Measurements from ENCODE around the gene TPST2. TPM values are rescaled to one million over a fixed set of nuclear protein-coding genes. Genes with fewer than 3 reads are reported as not detected.

The TPST2 gene
- total and polyA plus RNA-seq, 5 donors, result 27.6 to 55.2 (median 33.8) TPM

GRCh38 chr22:26515931-26516330 is 74.0 kb downstream of the TPST2 start:
- no peak for DNase-seq
- WGBS, result 80% methylated on average over 3 of the region's 3 CpGs
- H3K27me3 ChIP-seq (ENCODE audit: control insufficient read depth, insufficient read depth), result no peaks in the 10 kb centered on the region
- peaks cover 4% of the 10 kb centered on the region for H3K4me1 ChIP-seq (ENCODE audit: control insufficient read depth, insufficient read depth, low read length)
- no peak for ATAC-seq
- H3K27ac ChIP-seq (ENCODE audit: low read length), result no peak overlapping the region
- no peaks in the 10 kb centered on the region for H3K9me3 ChIP-seq (ENCODE audit: control insufficient read depth, low read length)
- H3K4me3 ChIP-seq (ENCODE audit: low read length), result no peak overlapping the region
- intact Hi-C loops (cut with DNase I), result loop anchor here in 1 of 4 donors (10.0 kb wide), 1 partner anchor 69 kb away; no protein-coding TSS in a partner anchor

DNA sequence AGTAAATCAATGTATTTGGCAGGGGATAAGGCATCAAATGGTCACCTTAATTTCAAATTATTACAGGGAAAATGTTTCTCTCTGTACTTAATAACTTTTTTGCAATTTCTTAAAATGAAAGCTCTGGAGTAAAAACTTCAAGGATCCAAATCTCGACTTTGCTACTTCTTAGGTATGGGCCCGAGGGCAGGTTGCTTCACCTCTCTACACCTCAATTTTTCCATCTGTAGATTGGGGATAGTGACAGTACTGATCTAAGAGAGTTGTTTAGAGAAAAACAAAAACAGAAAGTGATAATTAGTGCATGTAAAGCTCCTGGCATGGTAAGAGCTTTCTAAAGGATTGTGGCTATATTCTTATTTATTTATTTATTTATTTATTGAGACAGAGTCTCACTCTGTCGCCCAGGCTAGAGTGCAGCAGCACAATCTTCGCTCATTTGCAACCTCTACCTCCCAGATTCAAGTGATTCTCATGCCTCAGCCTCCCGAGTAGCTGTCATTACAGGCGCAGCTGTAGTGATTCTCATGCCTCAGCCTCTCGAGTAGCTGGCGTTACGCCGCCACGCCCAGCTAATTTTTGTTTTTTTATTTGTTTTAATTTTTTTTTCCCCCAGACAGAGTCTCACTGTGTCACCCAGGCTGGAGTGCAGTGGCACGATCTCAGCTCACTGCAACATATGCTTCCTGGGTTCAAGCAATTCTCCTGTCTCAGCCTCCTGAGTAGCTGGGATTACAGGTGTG is 75.3 kb downstream of the TPST2 start:
- Histone ChIP-seq H3K27ac (ENCODE audit: low read length) (no peak overlapping the region), H3K4me1 (ENCODE audit: control insufficient read depth, insufficient read depth, low read length) (peaks cover 4% of the 10 kb centered on the region), H3K27me3 (ENCODE audit: control insufficient read depth, insufficient read depth) (no peaks in the 10 kb centered on the region), H3K4me3 (ENCODE audit: low read length) (no peak overlapping the region), H3K9me3 (ENCODE audit: control insufficient read depth, low read length) (no peaks in the 10 kb centered on the region)
- DNase-seq (no peak), ATAC-seq (no peak)
- intact Hi-C loops (cut with DNase I), result loop anchor here in 1 of 4 donors (10.0 kb wide), 1 partner anchor 70 kb away; no protein-coding TSS in a partner anchor
- 93% methylated on average over 12 of the region's 12 CpGs for WGBS

- Histone ChIP-seq H3K9me3 (ENCODE audit: control insufficient read depth, low read length) (no peaks in the 10 kb centered on the region), H3K4me1 (ENCODE audit: control insufficient read depth, insufficient read depth, low read length) (peaks cover 4% of the 10 kb centered on the region), H3K27me3 (ENCODE audit: control insufficient read depth, insufficient read depth) (no peaks in the 10 kb centered on the region), H3K4me3 (ENCODE audit: low read length) (no peak overlapping the region), H3K27ac (ENCODE audit: low read length) (no peak overlapping the region)
- 37% methylated on average over 1 of the region's 1 CpG for WGBS
- DNase-seq (no peak), ATAC-seq (no peak)
- intact Hi-C loops (cut with DNase I), result loop anchor here in 1 of 4 donors (10.0 kb wide), 1 partner anchor 71 kb away; no protein-coding TSS in a partner anchor
Measured at GRCh38 chr22:26513838-26514237, 76.1 kb downstream of the TPST2 start.

DNA sequence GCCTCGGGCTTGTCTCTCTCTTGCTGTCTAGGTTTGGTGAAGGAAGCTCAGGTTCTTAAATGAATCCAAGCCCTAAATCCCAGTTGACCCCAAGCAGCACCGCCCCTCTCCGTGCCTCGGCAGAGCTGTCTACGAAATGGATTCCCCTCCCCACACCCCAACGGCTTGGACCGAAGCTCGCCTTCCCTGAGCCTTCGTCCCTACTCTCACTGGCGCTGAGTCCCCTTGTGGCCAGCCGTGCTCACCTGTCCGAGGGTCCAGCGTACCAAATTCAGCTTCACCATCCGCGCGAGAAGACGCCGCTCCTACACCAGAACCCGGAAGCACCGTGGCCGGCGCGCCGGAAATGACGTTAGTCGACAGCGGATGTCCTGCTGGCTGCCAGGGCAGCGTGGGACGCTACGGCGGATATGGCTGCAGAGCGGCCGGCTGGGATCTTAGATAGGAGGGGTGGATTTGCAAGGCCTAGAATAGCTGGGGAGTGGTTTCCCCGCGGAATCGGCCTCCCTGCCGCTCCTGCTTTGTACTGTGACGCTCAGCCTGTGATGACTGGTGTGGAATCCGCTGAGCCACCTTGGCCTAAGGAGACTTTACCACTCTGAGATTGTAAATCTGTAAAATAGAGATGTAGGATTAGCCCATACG is 77.7 kb downstream of the TPST2 start, which contains the start of gene TFIP11:
Gene TFIP11 (minus strand): TSS at position 325 of the 645 bp plus-strand sequence. CDS start 2,201 bp downstream, outside the sequence.
- peak; percentile 95 to 98 (median 98) for DNase-seq

DNA sequence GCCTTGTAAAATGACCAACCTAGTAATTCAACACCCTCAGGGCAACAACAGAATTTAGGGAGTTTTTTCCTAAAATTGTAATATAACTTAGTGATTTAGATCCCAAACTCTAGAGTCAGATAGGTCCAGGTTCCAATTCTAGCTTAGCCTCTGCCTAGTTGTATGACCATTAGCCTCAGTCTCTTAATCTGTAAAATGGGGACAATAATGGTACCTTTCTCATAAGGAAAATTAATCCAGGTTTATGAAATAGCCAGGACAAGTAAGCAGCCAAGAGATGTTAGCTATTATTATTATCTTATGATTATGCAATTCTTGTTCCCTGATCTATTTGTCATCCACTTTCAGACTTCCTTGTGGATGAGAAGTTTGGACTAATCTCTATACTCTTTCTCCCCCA is 81.8 kb downstream of the TPST2 start:
- DNase-seq (no peak), ATAC-seq (no peak)
- intact Hi-C loops (cut with DNase I), result no loop called here

More for the DNA sequence above, 77.7 kb downstream of the TPST2 start, which contains the start of gene TFIP11:
- peak; percentile 97 to 98 for ATAC-seq
- under 1% methylated on average over 40 of the region's 40 CpGs for WGBS
- intact Hi-C loops (cut with DNase I), result loop anchor here in 1 of 4 donors (10.0 kb wide), 1 partner anchor 73 kb away; no protein-coding TSS in a partner anchor
- no peaks in the 10 kb centered on the region for H3K9me3 ChIP-seq (ENCODE audit: control insufficient read depth, low read length)
- peaks cover 4% of the 10 kb centered on the region for H3K4me1 ChIP-seq (ENCODE audit: control insufficient read depth, insufficient read depth, low read length)
- peak within 1 kb of the TSS; percentile 36 for H3K27ac ChIP-seq (ENCODE audit: low read length)
- H3K27me3 ChIP-seq (ENCODE audit: control insufficient read depth, insufficient read depth), result no peaks in the 10 kb centered on the region
- H3K4me3 ChIP-seq (ENCODE audit: low read length), result peak within 1 kb of the TSS; percentile 67

GRCh38 chr22:26503758-26504157 is 86.2 kb downstream of the TPST2 start:
- Histone ChIP-seq H3K27ac (ENCODE audit: low read length) (peak overlapping the region; percentile 84), H3K4me1 (ENCODE audit: control insufficient read depth, insufficient read depth, low read length) (no peaks in the 10 kb centered on the region), H3K4me3 (ENCODE audit: low read length) (no peak overlapping the region), H3K9me3 (ENCODE audit: control insufficient read depth, low read length) (no peaks in the 10 kb centered on the region), H3K27me3 (ENCODE audit: control insufficient read depth, insufficient read depth) (no peaks in the 10 kb centered on the region)
- DNase-seq, result no peak
- ATAC-seq, result peak in 1 of 2 donors; percentile 47
- intact Hi-C loops (cut with DNase I), result loop anchor here in 1 of 4 donors (5.0 kb wide), 1 partner anchor 89 kb away; the partner anchor contains the start of gene TPST2
- 43% methylated on average over 1 of the region's 1 CpG for WGBS

More for the DNA sequence above, 81.8 kb downstream of the TPST2 start:
- Histone ChIP-seq H3K4me3 (ENCODE audit: low read length) (no peak overlapping the region), H3K4me1 (ENCODE audit: control insufficient read depth, insufficient read depth, low read length) (peaks cover 4% of the 10 kb centered on the region), H3K27me3 (ENCODE audit: control insufficient read depth, insufficient read depth) (no peaks in the 10 kb centered on the region), H3K27ac (ENCODE audit: low read length) (no peak overlapping the region), H3K9me3 (ENCODE audit: control insufficient read depth, low read length) (no peaks in the 10 kb centered on the region)

DNA sequence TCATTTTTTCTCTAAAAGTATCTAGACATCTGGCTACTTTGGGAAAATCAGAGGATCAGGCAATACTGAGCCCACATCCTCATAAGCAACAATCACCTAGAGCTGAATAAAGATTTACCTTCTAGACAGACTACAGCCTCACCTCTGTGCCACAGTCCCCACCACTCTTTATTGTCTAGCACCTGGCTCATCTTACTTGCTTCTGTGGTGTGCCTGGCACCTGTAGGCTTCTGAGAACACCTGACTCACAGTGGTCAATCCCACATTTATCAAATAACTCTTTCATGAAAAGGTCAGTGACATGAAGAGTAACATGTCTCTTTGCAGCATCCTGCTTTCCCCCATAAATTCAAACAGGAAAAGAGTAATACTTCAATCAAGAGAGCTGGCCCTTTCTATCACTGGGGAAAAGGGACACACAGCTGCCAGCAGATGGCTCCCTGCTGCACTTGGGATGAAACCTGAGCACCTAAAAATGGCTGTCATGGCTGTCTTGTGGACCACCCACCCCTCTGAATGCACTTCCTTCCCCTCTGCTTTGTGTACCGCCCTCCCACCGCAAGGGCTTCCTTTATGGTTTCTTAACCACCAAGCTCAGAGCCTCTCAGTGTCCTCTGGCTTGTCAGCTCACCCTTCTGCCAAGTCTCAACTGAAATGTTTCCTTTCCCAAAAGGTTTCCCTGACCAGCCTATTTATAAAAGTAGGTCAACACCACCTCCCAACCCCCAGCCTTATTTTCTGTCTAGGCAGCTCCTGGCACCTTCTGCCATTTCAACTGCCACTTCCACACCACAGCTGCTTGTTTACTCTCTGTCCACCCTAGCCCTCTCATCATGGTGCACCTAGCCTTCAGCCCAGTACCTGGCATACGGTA is 87.0 kb downstream of the TPST2 start:
- Histone ChIP-seq H3K9me3 (ENCODE audit: control insufficient read depth, low read length) (no peaks in the 10 kb centered on the region), H3K4me1 (ENCODE audit: control insufficient read depth, insufficient read depth, low read length) (no peaks in the 10 kb centered on the region), H3K27ac (ENCODE audit: low read length) (peak overlapping the region; percentile 84), H3K27me3 (ENCODE audit: control insufficient read depth, insufficient read depth) (no peaks in the 10 kb centered on the region), H3K4me3 (ENCODE audit: low read length) (no peak overlapping the region)
- peak; percentile 73 to 83 for ATAC-seq
- intact Hi-C loops (cut with DNase I), result loop anchor here in 1 of 4 donors (5.0 kb wide), 1 partner anchor 89 kb away; the partner anchor contains the start of gene TPST2
- WGBS, result 30% methylated on average over 3 of the region's 3 CpGs
- DNase-seq, result peak in 1 of 3 donors; percentile 63

DNA sequence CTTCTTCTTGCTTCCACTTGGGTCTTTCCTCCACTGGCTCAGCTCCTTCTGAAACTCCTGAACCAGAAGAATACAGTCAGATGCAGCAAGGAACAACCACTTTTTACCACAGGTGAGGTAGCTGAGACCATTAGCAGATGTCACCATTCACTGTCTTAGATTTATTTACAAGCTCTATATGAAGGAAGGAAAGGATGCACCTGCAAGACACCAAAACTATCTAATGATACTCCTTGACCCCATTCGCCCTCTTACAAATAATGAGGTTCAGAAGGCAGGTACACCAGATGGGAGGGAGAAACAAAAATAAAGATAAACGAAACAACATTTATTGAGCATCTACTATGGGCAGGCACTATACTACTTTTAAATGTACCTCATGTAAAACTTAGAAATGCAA is 87.9 kb downstream of the TPST2 start:
- intact Hi-C loops (cut with DNase I), result loop anchor here in 1 of 4 donors (5.0 kb wide), 1 partner anchor 90 kb away; the partner anchor contains the start of gene TPST2
- Histone ChIP-seq H3K4me1 (ENCODE audit: control insufficient read depth, insufficient read depth, low read length) (no peaks in the 10 kb centered on the region), H3K9me3 (ENCODE audit: control insufficient read depth, low read length) (no peaks in the 10 kb centered on the region), H3K27me3 (ENCODE audit: control insufficient read depth, insufficient read depth) (no peaks in the 10 kb centered on the region), H3K4me3 (ENCODE audit: low read length) (no peak overlapping the region), H3K27ac (ENCODE audit: low read length) (no peak overlapping the region)
- no peak for ATAC-seq
- WGBS, result 91% methylated on average over 2 of the region's 2 CpGs
- no peak for DNase-seq

DNA sequence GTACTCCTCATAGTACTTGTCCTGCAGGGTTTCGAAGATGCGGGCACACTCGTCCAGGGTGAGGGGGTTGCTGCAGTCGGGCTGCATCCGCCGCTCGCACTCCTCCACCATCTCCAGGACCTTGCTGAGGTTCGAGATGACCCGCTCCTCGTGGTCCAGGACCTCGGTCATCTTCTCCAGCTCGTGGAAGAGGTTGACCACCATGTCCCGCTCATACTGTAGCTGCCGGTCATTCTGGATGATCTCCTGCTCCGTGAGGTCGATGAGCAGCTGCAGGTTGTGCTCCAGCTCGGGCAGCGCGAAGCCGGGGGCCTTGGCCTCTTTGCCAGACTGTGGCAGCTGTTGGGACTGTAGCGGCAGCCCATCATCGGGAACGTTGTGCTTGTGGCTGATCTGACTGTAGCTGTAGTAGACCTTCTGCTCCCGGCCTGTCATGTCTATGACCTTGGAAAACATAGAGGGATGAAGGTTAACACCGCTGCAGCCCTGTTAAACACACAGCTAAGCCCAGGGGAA is 90.7 kb downstream of the TPST2 start:
- ATAC-seq, result peak in 1 of 2 donors; percentile 17

GRCh38 chr22:26496456-26496855 is 93.5 kb downstream of the TPST2 start:
- 76% methylated on average over 4 of the region's 4 CpGs for WGBS
- ATAC-seq (no peak), DNase-seq (no peak)
- intact Hi-C loops (cut with DNase I), result no loop called here
- H3K27me3 ChIP-seq (ENCODE audit: control insufficient read depth, insufficient read depth), result no peaks in the 10 kb centered on the region
- no peaks in the 10 kb centered on the region for H3K9me3 ChIP-seq (ENCODE audit: control insufficient read depth, low read length)
- no peak overlapping the region for H3K27ac ChIP-seq (ENCODE audit: low read length)
- no peak overlapping the region for H3K4me3 ChIP-seq (ENCODE audit: low read length)
- no peaks in the 10 kb centered on the region for H3K4me1 ChIP-seq (ENCODE audit: control insufficient read depth, insufficient read depth, low read length)

More for the DNA sequence above, 90.7 kb downstream of the TPST2 start:
- Histone ChIP-seq H3K4me3 (ENCODE audit: low read length) (no peak overlapping the region), H3K4me1 (ENCODE audit: control insufficient read depth, insufficient read depth, low read length) (no peaks in the 10 kb centered on the region), H3K27me3 (ENCODE audit: control insufficient read depth, insufficient read depth) (no peaks in the 10 kb centered on the region), H3K9me3 (ENCODE audit: control insufficient read depth, low read length) (no peaks in the 10 kb centered on the region), H3K27ac (ENCODE audit: low read length) (no peak overlapping the region)
- 92% methylated on average over 25 of the region's 25 CpGs for WGBS
- DNase-seq, result peak in 1 of 3 donors; percentile 43
- intact Hi-C loops (cut with DNase I), result no loop called here

Data from right cardiac atrium (tissue), 5 donors.